B cell (primary cell): ENCODE results near the gene LGI1. TPM values are rescaled to one million over a fixed set of nuclear protein-coding genes. Genes with fewer than 3 reads are reported as not detected.

Experiments used
- ATAC-seq: fragments of 200-7000 bp; cut with Tn5 transposase; one replicate; pipeline ENCODE4 v1.10.0; 2021; ENCODE audit warnings: low read depth, mild to moderate bottlenecking, moderate number of reproducible peaks, moderate library complexity
- CTCF ChIA-PET: fragments of 350-600 bp; sonication (Branson Sonifier 250); formaldehyde crosslinking; loops from one replicate; lab custom pipeline; 2021; ENCODE audit warnings: antibody characterized with exemption, inconsistent platforms; lab: Charles Lee
- POLR2A ChIA-PET: fragments of 350-600 bp; sonication (Branson Sonifier 250); formaldehyde crosslinking; loops from one replicate; lab custom pipeline; 2021; ENCODE audit warnings: antibody characterized with exemption; lab: Charles Lee
- DNase-seq: peaks from one replicate; pipeline ENCODE4 v3.0.0; 2013
- H2AFZ ChIP-seq: 2 replicates; pipeline ENCODE4 v1.6.1; 2012; ENCODE audit warnings: mild to moderate bottlenecking, low read depth, low read length; ENCODE audit not compliant: insufficient read depth, poor library complexity, severe bottlenecking
- H3K27ac ChIP-seq, 2 donors: 1 replicate in 1 of 2; 2 replicates in 1 of 2; pipeline ENCODE4 v1.5.1; 2012 to 2013; ENCODE audit warnings: low read length in 2 of 2, mild to moderate bottlenecking in 2 of 2, moderate library complexity in 1 of 2
- H3K27me3 ChIP-seq, 4 experiments: fragments of 200-600 bp in 1 of 4; sonication (generic) in 1 of 4; replicated peaks in 1 of 4; 1 replicate in 2 of 4; 2 replicates in 2 of 4; pipeline versions ENCODE4 v1.6.1 to v1.7.0; 2013 to 2016; ENCODE audit warnings: low read length in 3 of 4, mild to moderate bottlenecking in 2 of 4, mixed read lengths in 1 of 4, moderate library complexity in 1 of 4; ENCODE audit not compliant: insufficient read depth in 4 of 4, control insufficient read depth in 3 of 4; ENCODE audit errors: control extremely low read depth in 1 of 4
- H3K36me3 ChIP-seq, 2 experiments: replicated peaks in 1 of 2; 1 replicate in 1 of 2; 2 replicates in 1 of 2; pipeline versions ENCODE4 v1.6.1 to v1.7.1; 2013; ENCODE audit warnings: low read length in 1 of 2; ENCODE audit not compliant: insufficient read depth in 2 of 2, control insufficient read depth in 1 of 2; ENCODE audit errors: control extremely low read depth in 1 of 2, extremely low read depth in 1 of 2
- H3K4me1 ChIP-seq, 2 donors: fragments of 200-600 bp in 1 of 2; sonication (generic) in 1 of 2; 1 replicate in 1 of 2; 2 replicates in 1 of 2; pipeline versions ENCODE4 v1.5.1 to v1.6.1; 2013 to 2017; ENCODE audit warnings: low read length in 2 of 2; ENCODE audit not compliant: control insufficient read depth in 2 of 2, insufficient read depth in 2 of 2
- H3K4me2 ChIP-seq: replicated peaks from 2 replicates; pipeline ENCODE3; 2012; ENCODE audit warnings: mild to moderate bottlenecking, low read depth, low read length; ENCODE audit not compliant: poor library complexity, severe bottlenecking
- H3K4me3 ChIP-seq, 5 experiments: fragments of 200-600 bp in 1 of 5; sonication (generic) in 1 of 5; 1 replicate in 3 of 5; 2 replicates in 2 of 5; pipeline versions ENCODE4 v1.5.1 to v1.7.0; 2011 to 2016; ENCODE audit warnings: low read length in 4 of 5, mild to moderate bottlenecking in 4 of 5, low read depth in 2 of 5, control low read depth in 1 of 5, moderate library complexity in 1 of 5; ENCODE audit not compliant: insufficient read depth in 1 of 5; ENCODE audit errors: control extremely low read depth in 1 of 5, extremely low read depth in 1 of 5
- H3K79me2 ChIP-seq: fragments of 200-600 bp; sonication (generic); one replicate; pipeline ENCODE4 v1.6.0; 2016; ENCODE audit warnings: low read length; ENCODE audit not compliant: control insufficient read depth, insufficient read depth
- H3K9ac ChIP-seq: fragments of 200-600 bp; sonication (generic); 2 replicates; pipeline ENCODE4 v1.6.1; 2017; ENCODE audit warnings: mild to moderate bottlenecking, low read length, moderate library complexity
- H3K9me3 ChIP-seq, 3 donors: one replicate each; pipeline versions ENCODE4 v1.6.1 to v1.7.1; 2013; ENCODE audit warnings: low read length in 2 of 3; ENCODE audit not compliant: control insufficient read depth in 2 of 3, insufficient read depth in 1 of 3; ENCODE audit errors: control extremely low read depth in 1 of 3
- H4K20me1 ChIP-seq: 2 replicates; pipeline ENCODE4 v1.6.0; 2012; ENCODE audit warnings: mild to moderate bottlenecking, low read length; ENCODE audit not compliant: insufficient read depth, control insufficient read depth, poor library complexity, severe bottlenecking
- H3K27ac Mint-ChIP-seq: one replicate; pipeline ENCODE4 v1.8.0; 2021; ENCODE audit warnings: mixed read lengths
- H3K27me3 Mint-ChIP-seq: one replicate; pipeline ENCODE4 v1.8.0; 2021; ENCODE audit warnings: mixed read lengths
- H3K4me1 Mint-ChIP-seq: one replicate; pipeline ENCODE4 v1.8.0; 2021; ENCODE audit warnings: mixed read lengths
- H3K4me3 Mint-ChIP-seq: one replicate; pipeline ENCODE4 v1.8.0; 2021; ENCODE audit warnings: mixed read lengths
- H3K9me3 Mint-ChIP-seq: one replicate; pipeline ENCODE4 v1.8.0; 2022; ENCODE audit warnings: mixed read lengths; ENCODE audit not compliant: insufficient read depth
- EZH2 ChIP-seq: IDR thresholded peaks from 2 replicates; pipeline ENCODE4 v1.6.1; 2012; ENCODE audit warnings: borderline replicate concordance, low read depth, mild to moderate bottlenecking, moderate library complexity, low read length; ENCODE audit not compliant: insufficient read depth, poor library complexity, severe bottlenecking
- WGBS: methylation state at CpG from one replicate; pipeline ENCODE4 v1.1.5; 2013; ENCODE audit warnings: missing lambda C conversion rate; ENCODE audit not compliant: insufficient coverage; 5-methylcytosine and 5-hydroxymethylcytosine counted together
- intact Hi-C: fragments of 100-400 bp; cut with micrococcal nuclease; formaldehyde crosslinking; loops from one replicate; pipeline ENCODE4 v1.10.0; 2022
- polyA plus RNA-seq: library from polyadenylated mRNA; depleted of rRNA; stranded (reverse); fragments of >200 nt; gene quantifications from 2 replicates; pipeline ENCODE4 v1.2.3, GENCODE V29; 2012
- total RNA-seq, 2 donors: library from RNA; stranded (reverse); fragments of 120-200 nt in 1 of 2; gene quantifications; 1 replicate in 1 of 2; 2 replicates in 1 of 2; pipeline versions ENCODE4 v1.2.3 to v1.2.4, GENCODE V29; 2013 to 2022
- TF ChIP-seq, protein P1 (sequence below): fragments of 200-600 bp; IDR thresholded peaks from one replicate; pipeline ENCODE4 v1.8.0; 2022; ENCODE audit warnings: antibody characterized with exemption, mild to moderate bottlenecking

The LGI1 gene
- total and polyA plus RNA-seq, 2 donors (not counting 1 experiment from before 2014, with no cell fraction given): not detected

DNA sequence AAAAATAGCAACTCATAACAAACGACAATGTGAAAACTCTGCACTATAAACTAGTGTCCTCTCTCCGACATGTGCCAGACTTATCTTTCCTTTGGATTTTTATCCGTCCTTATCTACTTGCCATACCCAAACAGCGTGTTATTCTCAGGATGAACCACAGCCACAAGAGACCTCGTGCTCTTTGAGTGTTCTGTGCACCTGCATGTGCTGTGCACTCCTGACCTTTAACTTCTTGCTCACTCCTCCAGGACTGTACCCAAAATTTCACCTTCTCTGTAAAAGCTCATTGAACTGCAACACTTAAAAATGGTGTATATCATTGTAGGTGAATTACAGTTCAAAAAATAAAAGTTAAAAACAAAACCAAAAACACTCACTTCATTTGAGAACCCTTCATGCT is 78.0 kb downstream of the LGI1 start:
- 78% methylated on average over 5 of the region's 5 CpGs for WGBS
- H2AFZ ChIP-seq: no peak overlapping the region
- H3K4me3 ChIP-seq: no peak overlapping the region
- no peaks in the 10 kb centered on the region for H3K36me3 ChIP-seq
- no peak overlapping the region for H3K9ac ChIP-seq
- H3K79me2 ChIP-seq: no peaks in the 10 kb centered on the region
- H3K27ac ChIP-seq: no peak overlapping the region
- H3K4me1 Mint-ChIP-seq: no peaks in the 10 kb centered on the region
- H3K9me3 Mint-ChIP-seq: peaks cover 7% of the 10 kb centered on the region
- H3K4me2 ChIP-seq: no peak overlapping the region
- DNase-seq (no peak), ATAC-seq (no peak)
- TF ChIP-seq EZH2: no peak
- TF ChIP-seq, protein P1, sequence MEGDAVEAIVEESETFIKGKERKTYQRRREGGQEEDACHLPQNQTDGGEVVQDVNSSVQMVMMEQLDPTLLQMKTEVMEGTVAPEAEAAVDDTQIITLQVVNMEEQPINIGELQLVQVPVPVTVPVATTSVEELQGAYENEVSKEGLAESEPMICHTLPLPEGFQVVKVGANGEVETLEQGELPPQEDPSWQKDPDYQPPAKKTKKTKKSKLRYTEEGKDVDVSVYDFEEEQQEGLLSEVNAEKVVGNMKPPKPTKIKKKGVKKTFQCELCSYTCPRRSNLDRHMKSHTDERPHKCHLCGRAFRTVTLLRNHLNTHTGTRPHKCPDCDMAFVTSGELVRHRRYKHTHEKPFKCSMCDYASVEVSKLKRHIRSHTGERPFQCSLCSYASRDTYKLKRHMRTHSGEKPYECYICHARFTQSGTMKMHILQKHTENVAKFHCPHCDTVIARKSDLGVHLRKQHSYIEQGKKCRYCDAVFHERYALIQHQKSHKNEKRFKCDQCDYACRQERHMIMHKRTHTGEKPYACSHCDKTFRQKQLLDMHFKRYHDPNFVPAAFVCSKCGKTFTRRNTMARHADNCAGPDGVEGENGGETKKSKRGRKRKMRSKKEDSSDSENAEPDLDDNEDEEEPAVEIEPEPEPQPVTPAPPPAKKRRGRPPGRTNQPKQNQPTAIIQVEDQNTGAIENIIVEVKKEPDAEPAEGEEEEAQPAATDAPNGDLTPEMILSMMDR: no peak
- no peaks in the 10 kb centered on the region for H3K4me1 ChIP-seq
- ChIA-PET POLR2A (no interaction called here), CTCF (no interaction called here)
- H4K20me1 ChIP-seq: no peaks in the 10 kb centered on the region
- intact Hi-C loops: no loop called here
- H3K27ac Mint-ChIP-seq: no peak overlapping the region
- H3K9me3 ChIP-seq: peaks cover 0 to 9% (median 0%) of the 10 kb centered on the region in 3 donors
- H3K27me3 ChIP-seq: peaks cover 0 to under 1% (median 0%) of the 10 kb centered on the region in 4 experiments
- H3K4me3 Mint-ChIP-seq: no peak overlapping the region
- H3K27me3 Mint-ChIP-seq: peaks cover 12% of the 10 kb centered on the region

DNA sequence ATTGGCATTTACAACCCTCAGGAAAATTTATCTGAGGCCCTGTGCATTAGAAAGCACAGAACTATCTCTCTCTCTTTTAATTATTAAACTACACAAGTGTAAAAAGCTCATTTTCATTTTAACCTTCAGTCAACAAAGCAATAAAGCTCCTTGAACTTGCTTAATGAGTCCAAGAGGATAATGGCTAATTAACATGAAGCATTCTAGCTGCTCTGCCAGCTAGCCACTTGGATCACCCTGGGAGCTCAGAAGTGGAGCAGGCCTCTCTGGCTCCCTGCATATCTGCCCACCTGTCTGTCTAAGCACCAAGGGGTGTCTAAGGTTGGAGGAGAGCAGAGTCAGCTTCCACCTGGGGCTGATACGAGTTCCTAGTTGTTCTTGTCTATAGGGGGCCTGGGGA is 80.1 kb downstream of the LGI1 start:
- H3K4me3 ChIP-seq: no peak overlapping the region
- intact Hi-C loops: no loop called here
- TF ChIP-seq, protein P1: no peak
- no peak for TF ChIP-seq EZH2
- H3K9me3 ChIP-seq: peaks cover 0 to 9% (median 0%) of the 10 kb centered on the region in 3 donors
- POLR2A ChIA-PET: no interaction called here
- Mint-ChIP-seq H3K4me3 (no peak overlapping the region), H3K9me3 (peaks cover 7% of the 10 kb centered on the region), H3K4me1 (no peaks in the 10 kb centered on the region), H3K27me3 (peaks cover 21% of the 10 kb centered on the region), H3K27ac (no peak overlapping the region)
- DNase-seq: no peak
- no CpG with 5 or more reads among the region's 1 CpG for WGBS
- H3K9ac ChIP-seq: no peak overlapping the region
- no peak overlapping the region for H3K4me2 ChIP-seq
- no peaks in the 10 kb centered on the region for H3K79me2 ChIP-seq
- H3K27ac ChIP-seq: no peak overlapping the region
- H3K27me3 ChIP-seq: no peaks in the 10 kb centered on the region
- H3K36me3 ChIP-seq: no peaks in the 10 kb centered on the region
- ATAC-seq: no peak
- no peak overlapping the region for H2AFZ ChIP-seq
- CTCF ChIA-PET: no interaction called here
- H3K4me1 ChIP-seq: no peaks in the 10 kb centered on the region
- no peaks in the 10 kb centered on the region for H4K20me1 ChIP-seq
